Karpas-422 (cell line): ENCODE results near the gene UPF1. TPM values are rescaled to one million over a fixed set of nuclear protein-coding genes. Genes with fewer than 3 reads are reported as not detected.
A peak's percentile ranks its signal among the peaks of the same experiment; 100 is the strongest.

Experiments used
- DNase-seq: peaks from one replicate; pipeline ENCODE4 v3.0.0-alpha.2; 2015
- H2AFZ ChIP-seq: fragments of 200-600 bp; sonication (generic); 2 replicates; pipeline ENCODE4 v1.6.1; 2014; ENCODE audit warnings: antibody characterized with exemption, low read length, mixed read lengths
- H3K27ac ChIP-seq: fragments of 200-600 bp; sonication (generic); 2 replicates; pipeline ENCODE4 v1.5.1; 2014; ENCODE audit warnings: mild to moderate bottlenecking, low read length, moderate library complexity
- H3K27me3 ChIP-seq: fragments of 200-600 bp; sonication (generic); 2 replicates; pipeline ENCODE4 v1.6.1; 2014; ENCODE audit warnings: low read length, mixed read lengths
- H3K36me3 ChIP-seq: fragments of 200-600 bp; sonication (generic); 2 replicates; pipeline ENCODE4 v1.6.1; 2014; ENCODE audit warnings: low read length, mixed read lengths; ENCODE audit not compliant: insufficient read depth
- H3K4me1 ChIP-seq: fragments of 200-600 bp; sonication (generic); 2 replicates; pipeline ENCODE4 v1.6.1; 2014; ENCODE audit warnings: mild to moderate bottlenecking, low read length, mixed read lengths
- H3K4me2 ChIP-seq: fragments of 200-600 bp; sonication (generic); 2 replicates; pipeline ENCODE4 v1.6.1; 2014; ENCODE audit warnings: low read length, low read depth, mild to moderate bottlenecking; ENCODE audit not compliant: poor library complexity, severe bottlenecking
- H3K4me3 ChIP-seq: fragments of 200-600 bp; sonication (generic); 2 replicates; pipeline ENCODE4 v1.5.1; 2014; ENCODE audit warnings: mild to moderate bottlenecking, antibody characterized with exemption, low read length, mixed read lengths
- H3K79me2 ChIP-seq: fragments of 200-600 bp; sonication (generic); 2 replicates; pipeline ENCODE4 v1.6.1; 2014; ENCODE audit warnings: mild to moderate bottlenecking, low read length, mixed read lengths
- H3K9ac ChIP-seq: fragments of 200-600 bp; sonication (generic); 2 replicates; pipeline ENCODE4 v1.6.0; 2014; ENCODE audit warnings: low read length
- H3K9me2 ChIP-seq: fragments of 200-600 bp; sonication (generic), shearing (Covaris generic); replicated peaks from 2 replicates; pipeline ENCODE4 v1.6.0; 2014; ENCODE audit warnings: mild to moderate bottlenecking, low read length, moderate library complexity; ENCODE audit not compliant: insufficient read depth
- H3K9me3 ChIP-seq: fragments of 300-700, 200-600 bp; sonication (generic); 2 replicates; pipeline ENCODE4 v1.6.1; 2014; ENCODE audit warnings: low read length, mixed read lengths
- H4K20me1 ChIP-seq: fragments of 200-600 bp; sonication (generic); 2 replicates; pipeline ENCODE4 v1.6.1; 2014; ENCODE audit warnings: mild to moderate bottlenecking, antibody characterized with exemption, low read length, low read depth; ENCODE audit not compliant: insufficient read depth
- total RNA-seq: library from RNA; depleted of rRNA; stranded (reverse); fragments of >200 nt; shearing (Covaris generic); gene quantifications from 2 replicates; pipeline ENCODE4 v1.2.3, GENCODE V29; 2014; ENCODE audit warnings: low replicate concordance

UPF1 gene
- total RNA-seq, 1 experiment from 2014 or later = 30.6 TPM

- Histone ChIP-seq H3K9me2 (no peaks in the 10 kb centered on the region), H3K9ac (no peak overlapping the region), H3K4me1 (peaks cover 25% of the 10 kb centered on the region), H3K27me3 (no peaks in the 10 kb centered on the region), H3K36me3 (peaks cover 31% of the 10 kb centered on the region), H3K4me2 (no peak overlapping the region), H3K9me3 (no peaks in the 10 kb centered on the region), H3K27ac (peak overlapping the region; percentile 66), H3K4me3 (no peak overlapping the region), H4K20me1 (peaks cover 15% of the 10 kb centered on the region; the same call in 1 of the 2 replicates), H2AFZ (no peak overlapping the region), H3K79me2 (0 out of 2 replicates have a peak, but pooled peaks cover 7% of the 10 kb centered on the region)
- no peak for DNase-seq
Observed at GRCh38 chr19:18860725-18861124, 29.0 kb downstream of the UPF1 start.

DNA sequence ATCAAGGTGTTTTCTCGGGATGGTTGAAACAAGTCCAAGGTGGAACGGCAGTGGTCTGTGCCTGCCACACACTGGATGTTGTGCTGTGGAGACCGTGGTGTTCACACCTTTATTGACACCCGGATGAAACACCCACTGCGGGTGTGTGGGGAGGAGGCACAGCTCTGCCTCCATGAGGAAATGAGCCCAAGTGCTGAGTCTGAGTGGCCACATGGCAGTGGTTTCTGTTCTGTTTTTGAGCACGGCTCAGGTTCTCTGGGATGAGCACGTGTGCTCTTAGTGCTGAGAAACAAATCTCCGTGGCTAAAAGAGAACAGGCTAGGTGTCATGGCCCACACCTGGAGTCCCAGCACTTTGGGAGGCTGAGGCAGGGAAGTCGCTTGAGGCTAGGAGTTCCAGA is 29.5 kb downstream of the UPF1 start:
- Histone ChIP-seq H3K4me1 (peaks cover 25% of the 10 kb centered on the region), H3K9me2 (no peaks in the 10 kb centered on the region), H3K36me3 (peaks cover 31% of the 10 kb centered on the region), H3K9ac (no peak overlapping the region), H4K20me1 (peaks cover 15% of the 10 kb centered on the region; the same call in 1 of the 2 replicates), H3K79me2 (0 out of 2 replicates have a peak, but pooled peaks cover 7% of the 10 kb centered on the region), H3K9me3 (no peaks in the 10 kb centered on the region), H2AFZ (no peak overlapping the region), H3K4me3 (no peak overlapping the region), H3K4me2 (no peak overlapping the region), H3K27me3 (no peaks in the 10 kb centered on the region), H3K27ac (peak overlapping the region; percentile 66)
- peak; percentile 83 for DNase-seq

DNA sequence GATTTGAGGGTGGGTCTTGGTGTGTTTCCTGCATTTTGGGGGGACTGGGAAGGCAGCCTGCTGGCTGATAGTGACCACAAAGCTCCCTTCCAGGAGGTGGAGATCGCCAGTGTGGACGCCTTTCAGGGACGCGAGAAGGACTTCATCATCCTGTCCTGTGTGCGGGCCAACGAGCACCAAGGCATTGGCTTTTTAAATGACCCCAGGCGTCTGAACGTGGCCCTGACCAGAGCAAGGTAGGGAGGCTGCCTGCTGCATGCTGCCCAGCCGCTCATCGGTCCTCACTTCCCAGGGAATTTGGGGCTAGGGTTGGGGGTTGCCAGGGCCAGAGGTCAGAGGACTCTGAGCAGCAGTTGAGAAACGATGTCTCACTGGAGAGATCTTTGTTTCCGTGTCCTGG is 30.2 kb downstream of the UPF1 start:
- DNase-seq = no peak
- Histone ChIP-seq H3K9me2 (no peaks in the 10 kb centered on the region), H2AFZ (no peak overlapping the region), H3K36me3 (peaks cover 32% of the 10 kb centered on the region), H3K4me2 (no peak overlapping the region), H3K4me1 (peaks cover 25% of the 10 kb centered on the region), H3K4me3 (no peak overlapping the region), H3K9me3 (no peaks in the 10 kb centered on the region), H4K20me1 (peaks cover 16% of the 10 kb centered on the region; the same call in 1 of the 2 replicates), H3K27me3 (no peaks in the 10 kb centered on the region), H3K27ac (peak overlapping the region; percentile 66; the same call in 1 of the 2 replicates), H3K79me2 (peaks cover 7% of the 10 kb centered on the region), H3K9ac (no peak overlapping the region)

DNA sequence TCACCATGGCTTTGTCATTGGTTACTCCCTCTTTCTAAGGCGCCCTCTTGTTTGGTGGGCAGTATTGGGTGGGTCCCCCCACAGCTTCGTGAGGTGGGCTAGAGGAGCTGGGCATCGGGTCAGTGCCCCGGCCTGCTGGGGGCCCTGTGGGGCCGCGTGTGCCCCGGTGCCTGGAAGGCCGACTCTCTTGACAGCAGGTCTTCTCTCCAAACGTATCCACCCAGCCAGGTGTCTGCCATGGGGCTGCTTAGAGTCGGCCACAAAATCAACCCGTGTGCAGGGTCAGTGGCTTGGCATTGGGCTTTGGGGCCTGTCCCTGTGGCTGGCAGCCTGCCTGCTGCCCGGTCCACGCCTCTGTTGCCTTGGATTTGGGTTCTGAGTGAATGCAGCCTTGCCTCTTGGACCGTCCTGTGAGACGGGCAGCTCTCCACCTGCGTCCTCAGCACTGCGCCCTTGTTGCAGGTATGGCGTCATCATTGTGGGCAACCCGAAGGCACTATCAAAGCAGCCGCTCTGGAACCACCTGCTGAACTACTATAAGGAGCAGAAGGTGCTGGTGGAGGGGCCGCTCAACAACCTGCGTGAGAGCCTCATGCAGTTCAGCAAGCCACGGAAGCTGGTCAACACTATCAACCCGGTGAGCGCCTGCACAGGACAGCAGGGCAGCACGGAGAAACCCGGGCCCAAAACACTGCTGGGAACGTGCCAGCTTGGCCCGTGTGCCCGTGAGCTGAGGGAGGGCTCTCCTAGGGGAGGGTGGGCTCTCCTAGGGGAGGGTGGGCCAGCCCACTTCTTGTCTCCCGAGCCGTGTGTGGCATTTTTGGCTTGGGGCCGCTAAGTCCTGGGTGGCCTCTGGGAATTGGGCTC is 31.4 kb downstream of the UPF1 start:
- no peak for DNase-seq
- Histone ChIP-seq H2AFZ (no peak overlapping the region), H3K4me2 (no peak overlapping the region), H3K4me3 (no peak overlapping the region), H3K27me3 (no peaks in the 10 kb centered on the region), H3K9me3 (no peaks in the 10 kb centered on the region), H3K27ac (no peak overlapping the region), H3K9ac (no peak overlapping the region), H3K36me3 (peaks cover 42% of the 10 kb centered on the region), H3K9me2 (no peaks in the 10 kb centered on the region), H3K4me1 (peaks cover 25% of the 10 kb centered on the region), H3K79me2 (peaks cover 16% of the 10 kb centered on the region), H4K20me1 (peaks cover 26% of the 10 kb centered on the region; the same call in 1 of the 2 replicates)

GRCh38 chr19:18863843-18864362 is 32.1 kb downstream of the UPF1 start:
- Histone ChIP-seq H3K27ac (no peak overlapping the region), H2AFZ (no peak overlapping the region), H3K4me2 (no peak overlapping the region), H3K79me2 (peaks cover 16% of the 10 kb centered on the region), H4K20me1 (peaks cover 24% of the 10 kb centered on the region; the same call in 1 of the 2 replicates), H3K36me3 (peaks cover 39% of the 10 kb centered on the region), H3K9me3 (no peaks in the 10 kb centered on the region), H3K4me1 (peaks cover 25% of the 10 kb centered on the region), H3K27me3 (no peaks in the 10 kb centered on the region), H3K4me3 (no peak overlapping the region), H3K9me2 (no peaks in the 10 kb centered on the region), H3K9ac (no peak overlapping the region)
- DNase-seq = no peak

DNA sequence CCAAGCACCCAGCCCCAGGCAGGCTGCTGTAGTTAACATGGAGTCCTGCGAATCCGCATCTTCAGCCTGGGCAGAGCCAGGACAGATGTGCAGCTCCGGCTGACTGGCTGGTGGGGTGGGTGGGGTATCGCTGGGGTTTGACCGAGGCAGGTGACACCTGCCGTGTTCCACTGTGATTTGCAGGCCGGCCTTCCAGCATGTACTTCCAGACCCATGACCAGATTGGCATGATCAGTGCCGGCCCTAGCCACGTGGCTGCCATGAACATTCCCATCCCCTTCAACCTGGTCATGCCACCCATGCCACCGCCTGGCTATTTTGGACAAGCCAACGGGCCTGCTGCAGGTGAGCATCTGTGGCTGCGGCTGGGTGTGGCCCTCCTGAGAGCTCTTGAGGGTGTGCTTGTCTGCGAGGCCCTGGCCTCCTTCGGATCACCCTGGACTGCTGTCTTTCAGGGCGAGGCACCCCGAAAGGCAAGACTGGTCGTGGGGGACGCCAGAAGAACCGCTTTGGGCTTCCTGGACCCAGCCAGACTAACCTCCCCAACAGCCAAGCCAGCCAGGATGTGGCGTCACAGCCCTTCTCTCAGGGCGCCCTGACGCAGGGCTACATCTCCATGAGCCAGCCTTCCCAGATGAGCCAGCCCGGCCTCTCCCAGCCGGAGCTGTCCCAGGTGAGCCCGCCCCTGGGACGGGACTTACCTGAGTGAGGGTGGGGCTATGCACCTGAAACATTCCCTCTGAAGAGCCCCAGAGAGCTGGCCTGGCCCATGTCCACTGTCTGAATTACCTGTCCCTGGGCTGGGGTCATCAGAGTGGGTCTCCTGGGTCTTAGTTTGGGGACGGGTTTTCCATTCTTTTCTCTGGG is 33.6 kb downstream of the UPF1 start:
- Histone ChIP-seq H3K4me3 (no peak overlapping the region), H3K9me3 (no peaks in the 10 kb centered on the region), H3K4me2 (no peak overlapping the region), H2AFZ (no peak overlapping the region), H3K27ac (no peak overlapping the region), H4K20me1 (peaks cover 21% of the 10 kb centered on the region; the same call in 1 of the 2 replicates), H3K9ac (no peak overlapping the region), H3K4me1 (peaks cover 13% of the 10 kb centered on the region), H3K9me2 (no peaks in the 10 kb centered on the region), H3K79me2 (peaks cover 16% of the 10 kb centered on the region), H3K36me3 (peaks cover 37% of the 10 kb centered on the region), H3K27me3 (no peaks in the 10 kb centered on the region)
- no peak for DNase-seq

DNA sequence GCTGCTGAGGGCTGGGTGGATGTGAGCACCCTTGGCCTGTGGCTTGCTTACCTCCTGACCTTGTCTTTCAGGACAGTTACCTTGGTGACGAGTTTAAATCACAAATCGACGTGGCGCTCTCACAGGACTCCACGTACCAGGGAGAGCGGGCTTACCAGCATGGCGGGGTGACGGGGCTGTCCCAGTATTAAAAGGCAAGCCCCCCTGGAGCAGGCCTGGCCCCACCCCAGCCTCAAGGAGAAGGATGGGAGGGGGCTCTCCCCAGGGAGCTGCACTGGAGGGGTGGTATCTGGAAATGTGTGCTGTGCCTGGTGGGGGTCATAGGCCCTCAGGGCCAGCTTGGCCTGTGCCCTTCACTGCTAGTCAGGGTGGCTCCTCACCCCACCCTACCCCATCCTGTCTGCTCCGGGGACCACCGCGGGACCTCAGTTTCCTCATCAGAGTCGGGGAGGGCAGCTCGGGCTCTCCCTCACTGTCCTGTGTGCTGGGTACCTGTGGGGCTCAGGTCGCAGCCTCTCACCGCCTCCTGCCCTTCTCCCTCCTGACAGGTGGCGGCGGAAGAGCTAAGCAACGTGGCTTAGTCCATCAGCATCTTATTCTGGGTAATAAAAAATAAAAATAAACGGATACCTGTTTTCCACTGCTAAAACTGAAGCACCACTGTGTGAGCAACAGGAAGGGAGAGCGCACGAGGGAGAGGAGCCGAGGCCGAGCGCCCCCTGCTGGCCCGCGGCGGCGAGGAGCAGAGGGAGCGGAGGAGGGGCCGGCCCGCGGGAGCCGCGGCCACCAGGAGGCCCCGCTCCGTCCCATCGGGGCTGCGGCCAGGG is 34.4 kb downstream of the UPF1 start:
- H3K79me2 ChIP-seq = peaks cover 16% of the 10 kb centered on the region
- H3K4me3 ChIP-seq = no peak overlapping the region
- no peaks in the 10 kb centered on the region for H3K9me3 ChIP-seq
- H3K27me3 ChIP-seq = no peaks in the 10 kb centered on the region
- no peak overlapping the region for H2AFZ ChIP-seq
- peaks cover 21% of the 10 kb centered on the region; the same call in 1 of the 2 replicates for H4K20me1 ChIP-seq
- H3K27ac ChIP-seq = no peak overlapping the region
- peaks cover 30% of the 10 kb centered on the region for H3K36me3 ChIP-seq
- H3K9me2 ChIP-seq = no peaks in the 10 kb centered on the region
- H3K4me2 ChIP-seq = no peak overlapping the region
- peak; percentile 91 for DNase-seq
- H3K4me1 ChIP-seq = peaks cover 5% of the 10 kb centered on the region
- H3K9ac ChIP-seq = no peak overlapping the region
